NCI-H2081 treated with DMSO at 0.1 percent for 48 hours (cell line): ENCODE results near the gene DESI1.
"Not testable (repeated sequence)": the region's sequence is repeated elsewhere in the genome, so short reads cannot be mapped to it uniquely, and the experiment has no call there.

Experiments used
- DNase-seq: peaks from one replicate; lab custom pipeline; 2025; lab: John Stamatoyannopoulos, UW

The DESI1 gene

DNA sequence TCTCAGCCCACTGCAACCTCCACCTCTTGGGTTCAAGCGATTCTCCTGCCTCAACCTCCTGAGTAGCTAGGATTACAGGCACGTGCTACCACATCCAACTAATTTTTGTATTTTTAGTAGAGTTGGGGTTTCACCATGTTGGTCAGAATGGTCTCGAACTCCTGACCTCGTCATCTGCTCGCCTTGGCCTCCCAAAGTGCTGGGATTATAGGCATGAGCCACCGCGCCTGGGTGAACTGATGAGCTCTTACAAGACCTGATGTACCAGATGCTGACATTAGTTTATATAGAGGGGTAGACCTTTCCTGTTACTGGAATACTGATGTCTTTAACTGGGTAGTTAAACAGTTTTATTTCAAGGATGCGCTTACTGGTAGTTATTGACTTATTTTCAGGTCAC is 13.8 kb upstream of the DESI1 start:
- not testable (repeated sequence) for DNase-seq

DNA sequence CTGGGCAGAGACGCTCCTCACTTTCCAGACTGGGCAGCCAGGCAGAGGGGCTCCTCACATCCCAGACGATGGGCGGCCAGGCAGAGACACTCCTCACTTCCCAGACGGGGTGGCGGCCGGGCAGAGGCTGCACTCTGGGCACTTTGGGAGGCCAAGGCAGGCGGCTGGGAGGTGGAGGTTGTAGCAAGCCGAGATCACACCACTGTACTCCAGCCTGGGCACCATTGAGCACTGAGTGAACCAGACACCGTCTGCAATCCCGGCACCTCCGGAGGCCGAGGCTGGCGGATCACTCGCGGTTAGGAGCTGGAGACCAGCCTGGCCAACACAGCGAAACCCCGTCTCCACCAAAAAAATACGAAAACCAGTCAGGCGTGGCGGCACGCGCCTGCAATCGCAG is 10.8 kb upstream of the DESI1 start:
- DNase-seq: not testable (repeated sequence)

GRCh38 chr22:41631115-41631514 is 10.3 kb upstream of the DESI1 start:
- DNase-seq: not testable (repeated sequence)

DNA sequence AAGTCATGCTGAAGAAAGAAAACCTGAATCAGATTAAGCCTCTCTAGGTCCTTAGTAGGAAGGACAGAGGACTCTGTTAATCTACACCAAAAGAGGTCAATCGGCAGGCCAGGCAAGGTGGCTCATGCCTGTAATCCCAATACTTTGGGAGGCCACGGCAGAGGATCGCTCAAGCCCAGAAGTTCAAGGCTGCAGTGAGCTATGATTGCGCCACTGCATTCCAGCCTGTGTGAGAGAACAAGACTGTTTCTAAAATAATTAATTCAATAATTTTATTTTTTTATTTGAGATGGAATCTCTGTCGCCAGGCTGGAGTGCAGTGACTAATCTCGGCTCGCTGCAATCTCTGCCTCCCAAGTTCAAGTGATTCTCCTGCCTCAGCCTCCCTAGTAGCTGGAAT is 4.7 kb upstream of the DESI1 start:
- no peak for DNase-seq

DNA sequence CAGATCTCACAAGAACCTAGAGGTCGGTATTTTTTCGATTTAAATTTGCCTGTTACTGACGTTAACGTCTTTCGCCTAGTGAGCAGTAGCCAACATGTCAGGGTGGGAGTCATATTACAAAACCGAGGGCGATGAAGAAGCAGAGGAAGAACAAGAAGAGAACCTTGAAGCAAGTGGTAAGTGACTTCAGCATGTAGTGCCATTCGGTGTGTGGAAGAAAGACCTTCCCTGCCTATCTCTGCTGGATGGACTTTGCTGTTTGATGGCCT is 1.0 kb upstream of the DESI1 start:
- no peak for DNase-seq

GRCh38 chr22:41621099-41621910 is 462 bp upstream of the DESI1 start, which contains the start of gene XRCC6:
Gene XRCC6 (plus strand): TSS chr22:41621295. CDS start chr22:41622005, 710 bp downstream.
- DNase-seq: peak; percentile 95

DNA sequence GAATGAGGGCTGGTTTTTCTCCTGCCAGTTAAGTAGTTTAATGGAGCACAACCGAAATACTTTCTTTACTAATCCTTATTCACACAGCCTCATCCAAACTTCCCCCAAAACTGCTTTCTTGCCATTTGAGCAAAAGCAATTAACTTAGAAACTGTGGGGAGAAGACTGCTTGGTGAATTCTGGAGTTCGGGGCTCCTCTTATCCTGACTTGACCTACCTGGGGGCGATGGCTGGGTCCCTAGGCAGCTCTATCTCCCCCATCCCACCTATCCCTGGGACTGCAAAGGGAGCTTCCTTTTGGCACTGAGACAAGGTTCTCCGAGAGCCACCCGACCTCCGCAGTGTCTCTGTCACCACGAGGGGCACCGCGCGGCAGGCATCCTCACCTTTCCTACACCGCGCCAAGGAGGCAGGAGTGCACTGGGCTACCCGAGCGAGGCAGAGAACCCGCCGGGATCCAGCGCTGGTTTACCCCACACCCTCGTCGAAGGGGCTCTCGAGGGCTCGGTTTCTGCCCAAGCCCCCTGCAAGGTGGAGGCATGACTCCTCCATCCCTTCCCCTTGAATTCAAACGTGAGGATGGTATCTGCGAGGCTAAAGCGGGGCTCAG is 759 bp downstream of the DESI1 start:
- DNase-seq: no peak

DNA sequence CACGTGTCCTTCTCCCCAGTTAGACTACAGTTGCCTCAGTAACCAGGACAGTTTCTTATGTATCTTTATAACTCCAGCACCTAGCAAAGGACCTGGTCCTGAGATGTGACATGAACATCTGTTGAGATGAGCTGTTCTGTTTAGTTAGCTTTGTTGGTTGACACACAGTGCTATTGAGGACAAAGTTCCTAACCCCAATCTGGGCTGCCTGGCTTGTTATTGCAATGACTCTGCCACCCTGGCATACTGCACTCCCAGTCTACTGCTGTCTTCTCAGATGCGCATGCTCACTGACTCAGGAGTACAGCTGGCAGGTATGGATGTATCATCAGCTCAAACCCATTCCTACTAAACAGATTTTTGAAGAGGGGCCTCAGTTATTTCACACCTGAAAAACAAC is 7.4 kb downstream of the DESI1 start:
- DNase-seq: no peak

DNA sequence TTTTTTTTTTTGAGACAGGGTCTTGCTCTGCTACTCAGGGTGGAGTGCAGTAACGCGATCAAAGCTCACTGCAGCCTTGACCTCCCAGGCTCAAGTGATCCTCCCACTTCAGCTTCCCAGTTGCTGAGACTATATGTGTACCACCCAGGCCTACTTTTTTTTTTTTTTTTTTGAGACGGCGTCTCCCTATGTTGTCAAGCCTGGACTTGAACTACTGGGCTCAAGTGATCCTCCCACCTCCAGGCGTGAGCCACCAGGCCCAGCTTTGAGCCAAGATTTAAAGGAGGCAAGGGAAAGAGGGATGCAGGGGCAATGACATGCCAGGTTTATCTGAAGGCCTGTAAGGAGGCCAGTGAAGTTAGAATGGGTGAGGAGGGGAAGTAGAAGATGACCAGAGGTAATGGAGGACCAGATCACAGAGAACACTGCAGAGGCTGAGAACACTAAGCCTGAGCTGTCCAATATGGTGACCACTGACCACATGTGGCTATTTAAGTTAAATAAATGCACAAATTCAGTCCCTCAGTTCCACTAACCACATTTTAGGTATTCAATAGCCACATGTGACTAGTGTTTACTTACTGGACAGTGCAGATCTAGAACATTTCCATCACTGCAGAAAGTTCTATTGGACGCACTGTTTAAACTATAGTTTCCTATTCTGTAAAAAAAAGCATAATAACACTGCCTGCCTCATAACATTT is 8.1 kb downstream of the DESI1 start:
- no peak for DNase-seq

DNA sequence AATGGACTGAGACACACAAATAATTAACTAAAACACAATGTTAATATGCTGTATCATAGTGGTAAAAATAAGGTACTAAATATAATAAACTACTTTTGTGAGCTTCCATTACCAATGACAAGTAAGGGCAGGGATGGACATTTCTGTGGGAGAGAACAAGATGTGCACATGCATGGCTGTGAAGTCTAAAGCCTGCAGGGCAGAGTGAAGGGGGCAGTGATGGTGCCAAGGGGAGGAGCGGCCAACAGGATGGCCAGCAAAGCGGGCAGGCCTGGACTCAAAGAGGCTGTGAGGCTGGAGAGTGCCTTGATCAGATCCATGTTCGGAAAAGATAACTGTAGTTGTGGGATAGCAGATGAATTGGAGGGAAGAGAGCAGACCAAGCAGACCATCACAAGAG is 12.5 kb downstream of the DESI1 start:
- no peak for DNase-seq

DNA sequence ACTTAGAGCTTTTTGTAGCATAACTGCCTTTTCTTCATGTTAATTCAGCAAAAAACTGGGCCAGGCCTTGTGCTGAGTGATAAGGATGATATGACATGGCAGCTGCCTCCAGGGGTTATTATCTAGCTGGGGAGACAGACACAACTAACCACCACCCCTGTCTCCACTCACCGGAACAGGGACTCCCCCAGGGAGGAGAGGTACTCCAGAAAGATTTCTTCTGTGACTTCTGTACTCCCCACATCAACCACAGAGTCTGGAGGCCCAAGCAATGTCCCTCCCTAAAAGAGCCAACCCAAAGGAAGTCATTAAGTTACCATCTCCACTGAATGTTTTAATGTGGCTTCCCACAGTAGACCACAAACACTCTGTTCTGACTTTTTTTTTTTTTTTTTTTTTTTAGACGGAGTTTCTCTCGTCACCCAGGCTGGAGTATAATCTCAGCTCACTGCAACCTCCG is 16.9 kb downstream of the DESI1 start:
- DNase-seq: no peak

GRCh38 chr22:41600976-41601375 is 19.9 kb downstream of the DESI1 start:
- no peak for DNase-seq

- no peak for DNase-seq
These were observed 21.8 kb downstream of the DESI1 start for GRCh38 chr22:41598891-41599635.

- DNase-seq: no peak
These were observed 22.8 kb downstream of the DESI1 start for GRCh38 chr22:41598081-41598480.

DNA sequence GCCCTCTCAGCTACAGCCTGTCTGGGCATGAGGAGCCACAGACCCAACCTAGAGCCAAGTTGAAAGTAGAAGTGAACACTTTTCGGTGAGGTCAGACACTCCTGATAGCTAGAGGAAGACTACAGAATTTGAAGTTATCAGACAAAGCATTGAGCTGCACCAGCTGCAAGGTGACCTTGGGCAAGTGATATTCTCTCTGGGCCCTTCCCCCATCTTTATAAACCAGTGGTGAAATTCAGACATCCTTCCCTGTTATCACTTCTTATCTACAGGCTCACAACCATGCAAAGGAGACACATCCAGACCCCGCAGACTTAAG is 23.2 kb downstream of the DESI1 start:
- DNase-seq: no peak

GRCh38 chr22:41596776-41597634 is 23.8 kb downstream of the DESI1 start:
- no peak for DNase-seq

GRCh38 chr22:41595703-41596102 is 25.1 kb downstream of the DESI1 start:
- no peak for DNase-seq

DNA sequence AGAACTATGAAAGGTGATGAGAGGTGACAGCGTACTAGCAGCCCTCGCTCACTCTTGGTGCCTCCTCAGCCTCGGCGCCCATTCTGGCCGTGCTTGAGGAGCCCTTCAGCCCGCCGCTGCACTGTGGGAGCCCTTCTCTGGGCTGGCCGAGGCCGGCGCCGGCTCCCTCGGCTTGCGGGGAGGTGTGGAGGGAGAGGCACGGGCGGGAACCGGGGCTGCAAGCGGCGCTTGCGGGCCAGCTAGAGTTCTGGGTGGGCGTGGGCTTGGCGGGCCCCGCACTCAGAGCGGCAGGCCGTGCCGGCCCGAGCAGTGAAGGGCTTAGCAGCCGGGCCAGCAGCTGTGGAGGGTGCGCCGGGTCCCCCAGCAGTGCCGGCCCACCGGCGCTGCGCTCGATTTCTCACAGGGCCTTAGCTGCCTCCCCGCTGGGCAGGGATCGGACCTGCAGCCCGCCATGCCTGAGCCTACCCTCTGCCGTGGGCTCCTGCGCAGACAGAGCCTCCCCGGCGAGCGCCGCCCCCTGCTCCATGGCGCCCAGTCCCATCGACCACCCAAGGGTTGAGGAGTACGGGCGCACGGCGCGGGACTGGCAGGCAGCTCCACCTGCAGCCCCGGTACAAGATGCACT is 27.4 kb downstream of the DESI1 start:
- not testable (repeated sequence) for DNase-seq

- DNase-seq: peak; percentile 86
These were observed 31.2 kb downstream of the DESI1 start, which contains the start of gene PMM1 for GRCh38 chr22:41589391-41590241. Gene PMM1 (minus strand): TSS chr22:41589840. CDS start chr22:41589805, 35 bp downstream.

DNA sequence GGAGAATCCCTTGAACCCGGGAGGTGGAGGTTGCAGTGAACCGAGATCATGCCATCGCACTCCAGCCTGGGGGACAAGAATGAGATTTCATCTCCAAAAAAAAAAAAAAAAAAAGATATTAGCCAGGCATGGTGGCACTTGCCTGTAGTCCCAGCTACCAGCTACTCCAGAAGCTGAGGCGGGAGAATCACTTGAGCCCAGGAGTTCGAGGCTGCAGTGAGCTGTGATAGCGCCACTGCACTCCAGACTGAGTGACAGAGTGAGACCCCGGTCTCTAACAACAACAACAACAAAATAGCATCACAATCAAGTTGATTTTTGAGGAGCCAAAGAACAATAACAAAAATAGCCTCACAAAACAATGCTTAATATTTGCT is 33.5 kb downstream of the DESI1 start:
- DNase-seq: no peak
